ENCODE measurements around the gene SLC38A7.
"Not testable (repeated sequence)": the region's sequence is repeated elsewhere in the genome, so short reads cannot be mapped to it uniquely, and the experiment has no call there.

Gene SLC38A7

GRCh38 chr16:58654560-58655214 is 29.9 kb downstream of the SLC38A7 start:
- Mint-ChIP-seq H3K36me3 (no peaks in the 10 kb centered on the region), H3K4me3 (no peak overlapping the region), H3K27ac (no peak overlapping the region), H3K9me3 (no peaks in the 10 kb centered on the region), H3K4me1 (no peaks in the 10 kb centered on the region)
- no peak for ATAC-seq
- DNase-seq (ENCODE audit: low spot score in 2 of 2) = no peak

GRCh38 chr16:58652741-58653140 is 31.8 kb downstream of the SLC38A7 start:
- DNase-seq (ENCODE audit: low spot score in 2 of 2) = no peak
- Mint-ChIP-seq H3K27ac (no peak overlapping the region), H3K36me3 (no peaks in the 10 kb centered on the region), H3K4me3 (no peak overlapping the region), H3K4me1 (no peaks in the 10 kb centered on the region), H3K9me3 (no peaks in the 10 kb centered on the region)
- no peak for ATAC-seq

- no peak overlapping the region for H3K27ac Mint-ChIP-seq
- H3K4me3 Mint-ChIP-seq = no peak overlapping the region
- no peaks in the 10 kb centered on the region for H3K9me3 Mint-ChIP-seq
- no peaks in the 10 kb centered on the region for H3K4me1 Mint-ChIP-seq
- ATAC-seq (no peak), DNase-seq (ENCODE audit: low spot score in 2 of 2) (no peak)
- H3K36me3 Mint-ChIP-seq = no peaks in the 10 kb centered on the region
These were observed 32.6 kb downstream of the SLC38A7 start for GRCh38 chr16:58651965-58652348.

GRCh38 chr16:58649707-58650106 is 34.9 kb downstream of the SLC38A7 start:
- Mint-ChIP-seq H3K27ac (no peak overlapping the region), H3K4me1 (no peaks in the 10 kb centered on the region), H3K9me3 (no peaks in the 10 kb centered on the region), H3K36me3 (no peaks in the 10 kb centered on the region), H3K4me3 (no peak overlapping the region)
- ATAC-seq (no peak), DNase-seq (ENCODE audit: low spot score in 2 of 2) (no peak)

- Mint-ChIP-seq H3K27ac (no peak overlapping the region), H3K4me1 (no peaks in the 10 kb centered on the region), H3K9me3 (no peaks in the 10 kb centered on the region), H3K36me3 (no peaks in the 10 kb centered on the region), H3K4me3 (no peak overlapping the region)
- ATAC-seq (no peak), DNase-seq (ENCODE audit: low spot score in 2 of 2) (no peak)
These were observed 37.5 kb downstream of the SLC38A7 start for GRCh38 chr16:58647107-58647506.

- no peak for ATAC-seq
- H3K27ac Mint-ChIP-seq = no peak overlapping the region
- H3K9me3 Mint-ChIP-seq = no peaks in the 10 kb centered on the region
- no peaks in the 10 kb centered on the region for H3K4me1 Mint-ChIP-seq
- no peak for DNase-seq (ENCODE audit: low spot score in 2 of 2)
- no peak overlapping the region for H3K4me3 Mint-ChIP-seq
- no peaks in the 10 kb centered on the region for H3K36me3 Mint-ChIP-seq
These were observed 39.6 kb downstream of the SLC38A7 start for GRCh38 chr16:58644765-58645487.

GRCh38 chr16:58644108-58644507 is 40.5 kb downstream of the SLC38A7 start:
- DNase-seq (ENCODE audit: low spot score in 2 of 2) (no peak), ATAC-seq (no peak)
- H3K36me3 Mint-ChIP-seq = no peaks in the 10 kb centered on the region
- H3K4me3 Mint-ChIP-seq = no peak overlapping the region
- H3K4me1 Mint-ChIP-seq = no peaks in the 10 kb centered on the region
- no peaks in the 10 kb centered on the region for H3K9me3 Mint-ChIP-seq
- H3K27ac Mint-ChIP-seq = no peak overlapping the region

GRCh38 chr16:58640949-58641348 is 43.6 kb downstream of the SLC38A7 start:
- no peak overlapping the region for H3K4me3 Mint-ChIP-seq
- H3K4me1 Mint-ChIP-seq = no peaks in the 10 kb centered on the region
- no peaks in the 10 kb centered on the region for H3K36me3 Mint-ChIP-seq
- no peaks in the 10 kb centered on the region for H3K9me3 Mint-ChIP-seq
- DNase-seq (ENCODE audit: low spot score in 2 of 2) = no peak
- no peak overlapping the region for H3K27ac Mint-ChIP-seq
- no peak for ATAC-seq

GRCh38 chr16:58639836-58640235 is 44.7 kb downstream of the SLC38A7 start:
- no peak overlapping the region for H3K27ac Mint-ChIP-seq

GRCh38 chr16:58639230-58639629 is 45.3 kb downstream of the SLC38A7 start:
- no peaks in the 10 kb centered on the region for H3K4me1 Mint-ChIP-seq
- DNase-seq (ENCODE audit: low spot score in 2 of 2) = no peak
- no peak for ATAC-seq
- H3K9me3 Mint-ChIP-seq = no peaks in the 10 kb centered on the region
- no peak overlapping the region for H3K4me3 Mint-ChIP-seq
- H3K36me3 Mint-ChIP-seq = no peaks in the 10 kb centered on the region
- no peak overlapping the region for H3K27ac Mint-ChIP-seq

More at GRCh38 chr16:58639836-58640235, 44.7 kb downstream of the SLC38A7 start:
- DNase-seq (ENCODE audit: low spot score in 2 of 2) = no peak
- Mint-ChIP-seq H3K9me3 (no peaks in the 10 kb centered on the region), H3K4me3 (no peak overlapping the region), H3K4me1 (no peaks in the 10 kb centered on the region), H3K36me3 (no peaks in the 10 kb centered on the region)
- ATAC-seq = no peak

- Mint-ChIP-seq H3K27ac (no peak overlapping the region), H3K9me3 (no peaks in the 10 kb centered on the region), H3K36me3 (no peaks in the 10 kb centered on the region), H3K4me1 (no peaks in the 10 kb centered on the region), H3K4me3 (no peak overlapping the region)
- DNase-seq (ENCODE audit: low spot score in 2 of 2) = no peak
- no peak for ATAC-seq
These were observed 46.2 kb downstream of the SLC38A7 start for GRCh38 chr16:58638148-58639036.

GRCh38 chr16:58637021-58637420 is 47.5 kb downstream of the SLC38A7 start:
- not testable (repeated sequence) for H3K4me3 Mint-ChIP-seq; H3K27ac Mint-ChIP-seq; H3K36me3 Mint-ChIP-seq; H3K4me1 Mint-ChIP-seq; H3K9me3 Mint-ChIP-seq; ATAC-seq; DNase-seq (ENCODE audit: low spot score in 2 of 2)

GRCh38 chr16:58636466-58636865 is 48.1 kb downstream of the SLC38A7 start:
- Mint-ChIP-seq H3K36me3 (no peaks in the 10 kb centered on the region), H3K27ac (no peak overlapping the region), H3K9me3 (no peaks in the 10 kb centered on the region), H3K4me1 (no peaks in the 10 kb centered on the region), H3K4me3 (no peak overlapping the region)
- DNase-seq (ENCODE audit: low spot score in 2 of 2) (no peak), ATAC-seq (no peak)

- no peak for ATAC-seq
- Mint-ChIP-seq H3K36me3 (peaks cover 2% of the 10 kb centered on the region), H3K4me1 (peaks cover 2% of the 10 kb centered on the region), H3K9me3 (no peaks in the 10 kb centered on the region), H3K4me3 (no peak overlapping the region), H3K27ac (no peak overlapping the region)
- no peak for DNase-seq (ENCODE audit: low spot score in 2 of 2)
These were observed 49.1 kb downstream of the SLC38A7 start for GRCh38 chr16:58635502-58635901.

- Mint-ChIP-seq H3K9me3 (no peaks in the 10 kb centered on the region), H3K4me3 (no peak overlapping the region), H3K36me3 (peaks cover 14% of the 10 kb centered on the region), H3K4me1 (peaks cover 8% of the 10 kb centered on the region), H3K27ac (no peak overlapping the region)
- ATAC-seq (no peak), DNase-seq (ENCODE audit: low spot score in 2 of 2) (no peak)
These were observed 50.2 kb downstream of the SLC38A7 start for GRCh38 chr16:58634265-58634802.

Measured in stimulated activated effector memory CD8-positive, alpha-beta T cell treated with anti-CD3 and anti-CD28 coated beads, Interleukin-12 subunit alpha, Interleukin-12 subunit beta, amount 100 ng/mL, for 72 hours (primary cell).